ENCODE measurements around the gene SULT1A3.
A peak's percentile ranks its signal among the peaks of the same experiment; 100 is the strongest.
"Not testable (repeated sequence)": the region's sequence is repeated elsewhere in the genome, so short reads cannot be mapped to it uniquely, and the experiment has no call there.

SULT1A3 gene

DNA sequence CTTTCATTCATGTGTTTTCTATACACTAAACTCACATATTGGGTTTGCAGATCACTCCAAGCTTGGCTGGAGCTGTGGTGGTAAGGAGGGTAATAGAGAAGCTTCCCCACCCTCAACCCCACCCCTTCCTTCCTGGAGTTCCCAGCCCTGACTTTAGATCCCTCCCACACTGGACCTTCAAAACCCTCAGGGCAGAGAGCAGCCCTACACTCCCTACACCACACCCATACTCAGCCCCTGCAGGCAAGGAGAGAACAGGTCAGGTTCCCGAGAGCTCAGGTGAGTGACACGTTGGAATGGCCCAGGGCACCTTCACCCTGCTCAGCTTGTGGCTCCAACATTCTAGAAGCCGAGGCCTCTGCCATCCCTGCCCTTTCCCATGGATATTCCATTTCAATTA lies at the start of gene SULT1A3:
Gene SULT1A3 (plus strand): TSS at position 207 of the 400 bp plus-strand sequence. CDS start 1,474 bp downstream, outside the sequence.
- DNase-seq = not testable (repeated sequence)

DNA sequence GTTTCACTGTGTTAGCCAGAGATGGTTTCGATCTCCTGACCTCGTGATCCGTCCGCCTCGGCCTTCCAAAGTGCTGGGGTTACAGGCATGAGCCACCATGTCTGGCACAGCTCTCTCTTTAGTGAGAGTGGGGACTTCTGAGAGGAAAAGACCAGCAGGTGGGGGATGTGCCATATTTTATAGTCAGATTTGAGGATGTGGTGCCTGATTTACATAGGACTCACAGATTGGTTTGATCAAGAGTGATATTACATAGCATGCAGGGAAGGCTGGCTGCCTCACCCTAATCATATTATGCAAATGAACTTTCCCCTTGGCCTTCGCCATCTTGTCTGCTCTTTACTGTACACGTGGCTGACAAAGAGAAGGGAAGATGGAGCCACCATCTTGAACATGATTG lies 48.0 kb upstream of the SULT1A3 start:
- no peak for DNase-seq

DNA sequence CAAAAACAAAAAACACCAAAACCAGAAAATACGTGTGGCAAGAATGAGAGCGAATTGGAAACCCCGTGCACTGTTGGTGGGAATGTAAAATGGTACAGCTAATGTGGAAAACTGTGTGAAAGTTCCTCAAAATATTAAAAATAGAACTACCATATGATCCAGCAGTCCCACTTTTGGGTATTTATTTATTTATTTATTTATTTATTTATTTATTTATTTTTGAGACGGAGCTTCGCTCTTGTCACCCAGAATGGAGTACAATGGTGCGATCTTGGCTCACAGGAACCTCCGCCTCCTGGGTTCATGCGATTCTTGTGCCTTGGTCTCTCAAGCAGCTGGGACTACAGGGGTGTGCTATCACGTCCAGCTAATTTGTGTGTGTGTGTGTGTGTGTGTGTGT lies 46.5 kb upstream of the SULT1A3 start:
- DNase-seq = no peak

DNA sequence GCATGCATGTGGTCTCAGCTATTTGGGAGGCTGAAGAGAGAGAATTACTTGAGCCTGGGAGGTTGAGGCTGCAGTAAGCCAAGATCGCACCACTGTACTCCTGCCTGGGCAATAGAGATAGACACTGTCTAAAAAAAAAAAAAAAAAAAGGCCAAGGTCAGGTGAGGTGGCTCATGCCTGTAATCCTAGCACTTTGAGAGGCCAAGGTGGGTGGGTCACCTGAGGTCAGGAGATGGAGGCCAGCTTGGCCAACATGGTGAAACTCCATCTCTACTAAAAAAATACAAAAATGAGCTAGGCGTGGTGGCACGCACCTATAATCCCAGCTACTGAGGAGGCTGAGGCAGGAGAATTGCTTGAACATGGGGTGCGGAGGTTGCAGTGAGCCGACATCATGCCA lies 43.9 kb upstream of the SULT1A3 start:
- DNase-seq = no peak

DNA sequence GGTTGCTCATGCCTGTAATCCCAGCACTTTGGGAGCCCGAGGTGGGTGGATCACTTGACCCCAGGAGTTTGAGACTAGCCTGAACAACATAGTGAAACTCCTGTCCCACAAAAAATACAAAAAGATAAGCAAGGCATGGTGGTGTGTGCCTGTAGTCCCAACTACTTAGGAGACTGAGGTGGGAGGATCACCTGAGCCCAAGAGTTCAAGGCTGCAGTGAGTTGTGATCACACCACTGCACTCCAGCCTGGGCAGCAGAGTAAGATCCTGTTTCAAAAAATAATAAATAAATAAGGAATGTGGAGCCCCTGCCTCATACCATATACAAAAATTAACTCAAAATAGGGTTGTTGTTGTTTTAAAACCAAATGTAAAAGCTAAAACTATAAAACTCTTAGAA lies 41.8 kb upstream of the SULT1A3 start:
- no peak for DNase-seq

DNA sequence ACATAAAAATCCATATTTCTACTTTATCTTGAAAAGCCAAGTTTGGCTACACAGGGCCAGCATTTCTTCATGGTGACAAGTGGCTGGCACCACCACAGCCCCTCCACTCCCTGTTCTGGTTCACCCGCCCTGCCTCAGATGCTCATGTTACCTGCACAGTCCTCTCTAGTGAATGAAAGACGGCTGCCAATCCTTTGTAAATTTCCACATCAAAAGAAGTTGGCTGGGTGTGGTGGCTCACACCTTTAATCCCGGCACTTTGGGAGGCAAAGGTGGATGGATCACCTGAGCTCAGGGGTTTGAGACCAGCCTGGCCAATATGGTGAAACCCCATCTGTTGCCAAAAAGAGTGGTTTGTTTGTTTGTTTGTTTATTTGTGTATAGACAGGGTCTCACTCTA lies 35.5 kb upstream of the SULT1A3 start:
- no peak for DNase-seq

DNA sequence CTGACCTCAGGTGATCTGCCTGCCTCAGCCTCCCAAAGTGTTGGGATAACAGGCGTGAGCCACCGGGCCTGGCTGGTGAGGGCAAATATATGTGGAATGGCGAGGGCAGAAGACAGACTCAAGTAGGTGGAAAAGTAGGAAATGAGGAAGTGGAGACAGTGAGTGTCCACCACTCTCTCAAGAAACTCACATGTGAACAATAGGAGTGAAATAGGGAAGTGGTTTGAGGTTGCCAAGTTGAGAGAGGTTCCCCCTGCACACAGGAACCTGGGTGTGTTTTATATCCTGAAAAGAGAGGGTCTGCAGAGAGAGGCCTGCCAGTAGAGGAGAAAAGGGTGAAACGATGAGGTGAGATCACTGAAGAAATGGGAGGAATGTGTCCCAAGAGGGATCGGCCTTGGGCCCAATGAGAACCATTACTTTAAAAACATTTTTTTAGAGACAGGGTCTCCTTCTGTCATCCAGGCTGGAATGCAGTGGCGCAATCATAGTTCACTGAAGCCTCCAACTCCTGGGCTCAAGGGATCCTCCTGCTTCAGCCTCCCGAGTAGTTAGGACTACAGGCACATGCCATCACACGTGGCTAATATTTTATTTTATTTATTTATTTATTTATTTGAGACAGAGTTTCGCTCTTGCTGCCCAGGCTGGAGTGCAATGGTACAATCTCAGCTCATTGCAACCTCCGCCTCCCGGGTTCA lies 32.7 kb upstream of the SULT1A3 start:
- no peak for DNase-seq

DNA sequence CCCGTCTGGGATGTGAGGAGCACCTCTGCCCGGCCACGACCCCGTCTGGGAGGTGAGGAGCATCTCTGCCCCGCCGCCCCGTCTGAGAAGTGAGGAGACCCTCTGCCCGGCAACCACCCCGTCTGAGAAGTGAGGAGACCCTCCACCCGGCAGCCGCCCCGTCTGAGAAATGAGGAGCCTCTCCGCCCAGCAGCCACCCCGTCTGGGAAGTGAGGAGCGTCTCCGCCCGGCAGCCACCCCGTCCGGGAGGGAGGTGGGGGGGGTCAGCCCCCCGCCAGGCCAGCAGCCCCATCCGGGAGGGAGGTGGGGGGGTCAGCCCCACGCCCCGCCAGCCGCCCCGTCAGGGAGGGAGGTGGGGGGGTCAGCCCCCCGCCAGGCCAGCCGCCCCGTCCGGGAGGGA lies 30.3 kb upstream of the SULT1A3 start:
- DNase-seq = not testable (repeated sequence)

DNA sequence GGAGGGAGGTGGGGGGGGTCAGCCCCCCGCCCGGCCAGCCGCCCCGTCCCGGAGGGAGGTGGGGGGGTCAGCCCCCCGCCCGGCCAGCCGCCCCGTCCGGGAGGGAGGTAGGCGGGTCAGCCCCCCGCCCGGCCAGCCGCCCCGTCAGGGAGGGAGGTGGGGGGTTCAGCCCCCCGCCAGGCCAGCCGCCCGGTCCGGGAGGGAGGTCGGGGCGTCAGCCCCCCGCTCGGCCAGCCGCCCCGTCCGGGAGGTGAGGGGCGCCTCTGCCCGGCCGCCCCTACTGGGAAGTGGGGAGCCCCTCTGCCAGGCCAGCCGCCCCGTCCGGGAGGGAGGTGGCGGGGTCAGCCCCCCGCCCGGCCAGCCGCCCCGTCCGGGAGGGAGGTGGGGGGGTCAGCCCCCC lies 29.6 kb upstream of the SULT1A3 start:
- not testable (repeated sequence) for DNase-seq

DNA sequence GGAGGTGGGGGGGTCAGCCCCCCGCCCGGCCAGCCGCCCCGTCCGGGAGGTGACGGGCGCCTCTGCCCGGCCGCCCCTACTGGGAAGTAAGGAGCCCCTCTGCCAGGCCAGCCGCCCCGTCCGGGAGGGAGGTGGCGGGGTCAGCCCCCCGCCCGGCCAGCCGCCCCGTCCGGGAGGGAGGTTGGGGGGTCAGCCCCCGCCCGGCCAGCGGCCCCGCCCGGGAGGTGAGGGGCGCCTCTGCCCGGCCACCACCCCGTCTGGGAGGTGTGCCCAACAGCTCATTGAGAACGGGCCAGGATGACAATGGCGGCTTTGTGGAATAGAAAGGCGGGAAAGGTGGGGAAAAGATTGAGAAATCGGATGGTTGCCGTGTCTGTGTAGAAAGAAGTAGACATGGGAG lies 28.9 kb upstream of the SULT1A3 start:
- not testable (repeated sequence) for DNase-seq

DNA sequence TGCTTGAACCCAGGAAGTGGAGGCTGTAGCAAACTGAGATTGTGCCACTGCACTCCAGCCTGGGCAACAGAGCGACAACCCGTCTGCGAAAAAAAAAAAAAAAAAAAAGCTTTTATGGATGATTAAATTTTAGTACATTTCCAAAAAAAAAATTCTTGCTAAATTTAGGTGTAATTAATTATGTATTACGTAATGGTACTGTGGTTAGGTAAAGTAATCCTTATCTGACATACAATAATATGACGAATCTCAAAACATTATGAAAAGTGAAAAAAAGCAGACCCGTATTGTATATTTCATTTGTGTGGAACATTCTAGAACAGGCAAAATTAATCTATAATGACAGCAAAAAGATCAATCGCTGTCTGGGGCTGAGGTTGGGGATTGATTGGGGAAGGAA lies 26.0 kb upstream of the SULT1A3 start:
- no peak for DNase-seq

DNA sequence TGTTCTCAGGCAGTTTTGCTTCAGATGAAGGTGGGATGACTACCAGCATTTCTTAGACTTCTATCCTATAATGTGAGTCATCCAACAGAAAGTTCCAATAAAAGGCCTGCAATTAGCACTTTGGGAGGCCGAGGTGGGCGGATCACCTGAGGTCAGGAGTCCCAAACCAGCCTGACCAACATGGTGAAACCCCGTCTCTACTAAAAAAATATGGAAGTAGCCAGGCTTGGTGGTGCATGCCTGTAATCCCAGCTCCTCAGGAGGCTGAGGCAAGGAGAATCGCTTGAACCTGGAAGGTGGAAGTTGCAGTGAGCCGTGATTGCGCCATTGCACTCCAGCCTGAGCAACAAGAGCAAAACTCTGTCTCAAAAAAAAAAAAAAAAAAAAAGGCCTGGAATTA lies 22.2 kb upstream of the SULT1A3 start:
- not testable (repeated sequence) for DNase-seq

DNA sequence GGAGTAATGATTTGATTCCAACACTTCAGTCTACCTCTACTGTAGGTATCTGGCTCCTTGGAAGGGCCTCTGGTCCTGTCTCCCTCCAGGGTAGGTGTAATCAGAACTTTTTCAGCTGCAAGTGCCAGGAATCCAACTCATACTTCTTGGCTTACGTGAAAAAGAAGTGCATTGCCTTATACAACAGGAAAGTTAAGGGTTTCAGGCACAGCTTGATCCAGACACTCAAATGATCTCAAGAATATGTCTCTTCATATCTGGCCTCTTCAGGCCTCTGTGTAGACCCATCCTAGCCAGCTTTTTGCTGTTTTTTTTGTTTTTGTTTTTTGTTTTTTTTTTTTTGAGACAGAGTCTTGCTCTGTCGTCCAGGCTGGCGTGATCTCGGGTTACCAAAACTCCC lies 19.9 kb upstream of the SULT1A3 start:
- DNase-seq = no peak

DNA sequence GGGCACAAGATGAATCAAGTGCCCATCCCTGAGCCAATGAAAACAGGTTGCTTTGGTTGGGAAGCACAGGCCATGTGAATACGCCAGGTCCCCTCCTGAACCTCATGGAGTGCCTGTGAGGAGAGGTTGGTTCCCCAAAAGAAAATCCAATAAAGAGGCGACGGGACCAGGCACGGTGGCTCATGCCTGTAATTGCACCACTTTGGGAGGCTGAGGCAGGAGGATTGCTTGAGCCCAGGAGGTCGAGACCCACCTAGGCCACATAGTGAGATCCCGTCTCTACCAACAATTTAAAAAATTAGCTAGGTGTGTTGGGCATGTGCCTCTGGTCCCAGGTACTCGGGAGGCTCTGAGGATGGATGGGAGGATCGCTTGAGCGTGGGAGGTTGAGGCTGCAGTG lies 19.1 kb upstream of the SULT1A3 start:
- no peak for DNase-seq

DNA sequence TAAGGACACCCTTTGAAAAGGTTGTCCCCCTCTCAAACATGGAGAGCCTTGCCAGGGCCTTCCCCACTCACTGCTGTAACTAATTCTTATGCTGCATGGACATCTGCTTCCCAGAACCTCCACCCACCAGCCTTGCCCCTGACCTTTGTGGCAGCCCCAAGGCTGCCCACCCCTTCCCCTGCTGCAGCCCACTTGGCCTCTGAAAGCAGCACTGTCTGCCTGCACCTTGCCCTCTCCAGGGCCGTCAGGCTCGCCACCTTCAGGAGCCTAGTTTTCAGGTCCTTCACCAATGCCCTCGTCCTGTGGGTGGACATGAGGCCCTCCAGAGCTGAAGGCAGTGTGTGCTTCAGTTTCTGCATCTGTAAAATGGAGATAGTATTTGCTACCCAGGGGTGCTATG lies 18.3 kb upstream of the SULT1A3 start:
- DNase-seq = no peak

DNA sequence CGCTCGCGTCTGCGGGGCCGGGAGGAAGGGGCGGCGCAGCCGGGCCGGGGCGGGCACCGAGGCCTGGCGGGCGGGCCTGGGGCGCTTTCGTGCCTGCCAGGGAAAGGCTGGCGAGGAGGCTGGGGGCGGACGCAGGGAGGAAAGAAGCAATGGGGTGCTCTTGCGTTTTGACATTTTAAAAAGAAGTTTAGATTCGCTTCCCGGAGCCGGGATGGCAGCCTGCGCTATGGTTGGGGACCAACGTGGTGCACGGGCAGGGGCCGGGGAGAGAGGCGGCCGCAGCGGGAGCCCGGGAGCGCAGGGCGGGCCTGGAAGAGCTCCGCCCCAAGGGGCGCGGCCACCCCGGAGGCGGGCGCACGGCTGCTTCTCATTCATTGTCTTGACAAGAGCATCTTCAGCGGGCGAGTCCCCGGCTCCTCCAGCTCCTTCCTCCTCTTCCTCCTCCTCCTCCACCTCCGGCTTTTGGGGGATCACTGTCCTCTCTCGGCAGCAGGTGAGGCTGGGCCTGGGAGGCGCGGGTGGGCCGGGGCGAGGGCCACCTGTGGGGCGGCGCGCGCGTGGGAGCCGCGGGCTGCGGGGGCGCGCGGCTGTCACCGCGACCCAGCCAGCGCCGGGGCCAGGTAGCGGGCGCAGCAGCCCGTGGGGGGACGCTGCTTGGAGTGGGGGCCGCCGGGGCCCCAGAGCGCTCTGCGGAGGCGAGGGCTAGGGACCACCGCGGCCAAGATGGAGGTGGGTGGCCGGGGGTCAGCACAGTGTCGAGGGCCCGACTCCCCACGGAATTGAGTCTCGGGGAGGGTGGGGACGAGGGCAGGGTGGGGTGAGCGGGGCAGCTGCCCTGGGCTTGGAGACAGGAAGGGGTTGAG lies 15.6 kb upstream of the SULT1A3 start, which contains the start of gene CORO1A:
Gene CORO1A (plus strand): TSS at position 370 of the 863 bp plus-strand sequence. CDS start 1,608 bp downstream, outside the sequence.
- peak; percentile 71 for DNase-seq

DNA sequence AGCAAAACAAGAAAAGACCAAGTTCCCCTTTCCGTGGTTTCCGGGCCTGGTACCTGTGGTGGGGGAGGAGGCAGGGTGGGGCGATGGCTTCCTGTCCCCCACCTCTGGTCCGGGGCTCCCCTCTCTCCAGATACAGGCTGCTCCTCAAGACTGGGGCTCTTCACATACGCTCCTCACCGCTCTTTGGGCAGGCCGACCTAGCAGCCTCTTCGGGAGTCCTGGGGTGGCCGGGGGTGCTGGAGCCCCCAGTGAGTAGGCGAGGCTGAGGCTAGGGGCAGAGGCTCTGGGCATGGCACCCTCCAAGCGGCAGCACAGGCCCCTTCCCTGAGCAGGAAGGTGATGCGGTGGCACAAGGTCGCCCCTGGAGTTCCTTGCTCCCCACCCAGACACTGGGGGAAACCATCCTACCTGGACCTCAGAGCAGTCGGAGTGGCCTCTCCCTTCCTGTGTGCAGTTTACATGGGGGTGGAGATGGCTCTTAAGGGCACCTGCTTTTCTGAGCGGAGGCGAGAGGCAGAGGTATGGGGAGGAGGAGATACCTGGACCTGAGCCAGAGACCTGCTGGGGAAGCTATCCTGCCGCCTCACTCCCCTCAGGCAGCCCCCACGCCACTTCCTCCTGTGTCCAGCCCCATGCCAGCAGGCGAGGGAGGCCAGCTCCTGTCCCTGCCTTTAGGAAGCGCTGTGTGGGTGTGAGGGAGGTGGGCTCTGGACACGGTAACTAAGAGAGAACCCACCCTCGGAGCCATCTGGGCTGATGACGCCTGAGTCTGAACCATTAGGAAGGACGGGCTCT lies 14.8 kb upstream of the SULT1A3 start:
- DNase-seq = peak; percentile 62

DNA sequence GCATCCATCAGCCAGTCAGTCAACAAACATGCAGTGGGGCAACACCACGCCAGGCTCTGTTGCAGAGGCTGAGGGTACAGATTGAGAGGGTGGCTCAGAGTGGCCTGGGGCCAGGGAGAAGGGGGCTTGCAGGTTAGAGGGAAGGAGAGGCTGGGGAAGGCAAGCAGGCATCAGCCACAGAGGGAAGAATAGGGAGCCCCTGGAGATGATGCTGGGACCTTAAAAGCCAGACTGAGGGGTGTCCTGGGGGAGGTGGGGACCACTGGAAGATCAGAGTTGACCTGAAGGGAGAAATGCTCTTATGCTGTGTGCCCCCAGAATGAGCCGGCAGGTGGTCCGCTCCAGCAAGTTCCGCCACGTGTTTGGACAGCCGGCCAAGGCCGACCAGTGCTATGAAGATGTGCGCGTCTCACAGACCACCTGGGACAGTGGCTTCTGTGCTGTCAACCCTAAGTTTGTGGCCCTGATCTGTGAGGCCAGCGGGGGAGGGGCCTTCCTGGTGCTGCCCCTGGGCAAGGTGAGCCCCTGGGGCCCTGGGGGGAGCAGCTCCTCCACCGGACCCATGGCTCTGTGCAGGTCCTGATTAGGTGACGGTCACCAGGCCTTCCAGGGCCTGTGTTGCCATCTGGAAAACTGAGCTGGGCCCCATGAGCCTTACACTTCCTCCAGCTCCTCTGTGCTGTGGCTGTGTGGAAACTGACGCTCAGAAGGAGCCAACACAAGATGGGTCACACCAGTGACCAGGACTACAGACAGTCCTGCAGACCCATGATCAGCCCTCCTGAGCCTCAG lies 14.0 kb upstream of the SULT1A3 start:
- DNase-seq = peak; percentile 16

DNA sequence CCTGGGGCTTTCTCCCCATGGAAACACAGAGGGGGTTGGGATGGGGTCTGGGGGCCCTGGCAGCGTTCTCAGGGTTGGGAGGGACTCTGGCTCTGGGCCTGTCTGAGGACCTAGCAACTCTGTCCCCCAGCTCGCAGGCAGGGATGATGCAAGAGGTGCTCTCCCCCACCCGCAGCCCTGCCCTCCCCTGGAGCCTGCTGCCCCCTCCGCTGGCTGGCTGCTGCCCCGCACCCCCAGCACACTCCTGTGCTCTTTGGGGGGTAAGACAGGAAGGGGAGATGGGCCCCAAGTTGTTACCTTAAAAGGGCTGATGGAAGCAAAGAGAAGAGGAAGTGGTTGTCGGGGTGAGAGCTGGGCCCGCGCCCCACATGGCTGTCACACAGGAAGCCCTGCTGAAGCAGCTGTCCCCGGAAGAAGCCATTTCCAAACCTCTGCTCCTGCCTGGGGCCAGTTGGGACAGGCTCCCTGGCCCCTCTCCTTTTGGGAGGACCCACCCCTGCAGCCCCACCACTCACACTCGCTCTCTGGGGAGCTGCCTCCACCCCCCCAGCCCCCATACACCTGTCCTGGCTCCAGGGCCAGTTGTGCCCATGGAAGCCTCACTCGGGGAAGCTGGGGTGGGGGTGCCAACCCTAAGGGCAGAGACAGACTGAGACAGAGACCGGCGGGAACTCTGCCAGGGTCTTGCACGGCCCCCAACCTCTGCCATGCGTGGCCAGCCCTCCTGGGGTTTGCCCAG lies 13.2 kb upstream of the SULT1A3 start:
- peak; percentile 75 for DNase-seq

DNA sequence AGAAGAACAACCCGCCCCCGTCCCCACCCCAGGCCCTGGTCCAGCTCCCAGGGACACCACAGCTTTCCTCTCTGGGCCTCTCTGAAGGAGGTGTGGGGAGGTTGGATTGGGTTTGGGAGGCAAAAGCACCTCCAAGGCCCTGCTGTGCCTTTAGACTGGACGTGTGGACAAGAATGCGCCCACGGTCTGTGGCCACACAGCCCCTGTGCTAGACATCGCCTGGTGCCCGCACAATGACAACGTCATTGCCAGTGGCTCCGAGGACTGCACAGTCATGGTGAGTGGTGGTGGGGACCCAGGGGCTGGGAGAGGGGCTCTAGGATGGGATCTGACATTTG lies 12.6 kb upstream of the SULT1A3 start:
- DNase-seq = peak; percentile 14

DNA sequence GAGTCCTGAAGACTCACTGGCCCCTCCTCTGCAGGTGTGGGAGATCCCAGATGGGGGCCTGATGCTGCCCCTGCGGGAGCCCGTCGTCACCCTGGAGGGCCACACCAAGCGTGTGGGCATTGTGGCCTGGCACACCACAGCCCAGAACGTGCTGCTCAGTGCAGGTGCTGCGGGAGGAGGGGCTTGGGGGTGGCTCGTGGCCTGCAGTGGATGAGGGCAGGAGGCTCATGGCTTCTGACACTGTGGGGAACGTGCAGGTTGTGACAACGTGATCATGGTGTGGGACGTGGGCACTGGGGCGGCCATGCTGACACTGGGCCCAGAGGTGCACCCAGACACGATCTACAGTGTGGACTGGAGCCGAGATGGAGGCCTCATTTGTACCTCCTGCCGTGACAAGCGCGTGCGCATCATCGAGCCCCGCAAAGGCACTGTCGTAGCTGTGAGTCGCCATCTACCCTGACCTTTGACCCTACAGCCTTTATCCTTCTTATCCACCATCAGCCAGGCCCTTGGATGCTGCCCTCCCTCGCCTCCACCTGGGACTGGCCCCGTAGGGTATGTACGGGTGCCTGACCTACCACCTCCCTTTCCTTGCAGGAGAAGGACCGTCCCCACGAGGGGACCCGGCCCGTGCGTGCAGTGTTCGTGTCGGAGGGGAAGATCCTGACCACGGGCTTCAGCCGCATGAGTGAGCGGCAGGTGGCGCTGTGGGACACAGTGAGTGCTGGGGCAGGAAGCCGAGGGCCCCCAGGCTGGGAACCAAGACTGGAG lies 12.1 kb upstream of the SULT1A3 start:
- DNase-seq = peak; percentile 79
